Measurements from ENCODE around the gene ABCA2. TPM values are rescaled to one million over a fixed set of nuclear protein-coding genes. Genes with fewer than 3 reads are reported as not detected.

Gene ABCA2
- total and polyA plus RNA-seq, 9 of the 15 experiments (the other 6 are each of a cell fraction or from before 2014, with no cell fraction given): 0.69 to 16.3 (median 6.1) TPM; not detected in 2

DNA sequence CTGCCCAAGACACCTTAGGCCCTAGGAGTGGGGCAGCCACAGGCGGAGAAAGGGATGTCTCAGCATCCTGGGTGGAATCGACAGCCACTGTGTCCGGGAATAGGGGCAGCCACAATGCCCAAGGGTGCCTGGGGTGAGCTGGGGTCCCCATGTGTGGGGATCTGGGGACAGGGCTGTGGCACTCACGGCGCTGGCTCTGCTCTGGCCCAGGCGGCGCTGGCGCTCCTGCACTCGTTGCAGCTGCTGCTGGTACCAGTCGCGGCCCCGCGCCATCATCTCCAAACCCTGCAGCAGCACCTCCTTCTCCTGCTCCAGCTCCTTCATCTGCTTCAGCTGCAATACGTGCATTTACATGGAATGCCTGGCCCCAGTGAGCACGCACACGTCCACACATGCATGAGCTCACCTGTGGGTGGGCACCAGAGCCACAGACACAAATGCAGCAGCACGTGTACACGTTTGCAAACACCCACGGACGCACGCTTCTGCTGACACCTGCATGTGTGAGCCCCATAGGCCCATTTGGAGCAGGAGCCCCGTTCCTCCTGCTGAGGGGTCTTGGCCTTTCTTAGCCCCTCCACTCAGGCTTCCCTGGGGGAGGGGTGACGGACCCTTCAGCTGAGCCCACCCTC, 37.4 kb upstream of the ABCA2 start:
- no peak overlapping the region for H2AFZ ChIP-seq (ENCODE audit: low read depth, low read length)
- ATAC-seq (no peak), DNase-seq (ENCODE audit: extremely low read depth in 1 of 4, low spot score in 3 of 4) (no peak), FAIRE-seq (no peak)
- CTCF ChIA-PET (ENCODE audit: low intra/inter-chr PET ratio): no interaction called here
- peaks cover 8% of the 10 kb centered on the region for H3K9me1 ChIP-seq (ENCODE audit: control insufficient read depth, insufficient read depth, low read length)
- no peak overlapping the region; a peak in 1 of 4 replicates for H3K9ac ChIP-seq (ENCODE audit: insufficient read depth in 1 of 2, low read depth in 2 of 2, low read length in 2 of 2)
- 89% methylated on average over 19 of the region's 23 CpGs for WGBS (ENCODE audit: insufficient coverage, low coverage, missing lambda C conversion rate)
- no peak overlapping the region for H3K4me3 ChIP-seq
- peaks cover 18 to 65% of the 10 kb centered on the region in 2 experiments; a peak in 4 of 5 replicates for H3K4me1 ChIP-seq (replicated peaks in 1 of 2; ENCODE audit: control insufficient read depth in 2 of 2, insufficient read depth in 2 of 2, low read length in 2 of 2)
- no peak for TF ChIP-seq RFX1 (IDR thresholded peaks at IDR 0.05)
- TF ChIP-seq NCOA2 (IDR thresholded peaks at IDR 0.05; ENCODE audit: partially characterized antibody in 2 of 2): no peak
- no peak for TF ChIP-seq HEY1 (CRISPR knock-in tag; IDR thresholded peaks at IDR 0.05; ENCODE audit: borderline replicate concordance)
- no peak for TF ChIP-seq MCM5 (IDR thresholded peaks at IDR 0.05; ENCODE audit: low read depth)
- no peak for TF ChIP-seq KAT7 (CRISPR knock-in tag; IDR thresholded peaks at IDR 0.05; ENCODE audit: borderline replicate concordance)
- TF ChIP-seq MIER1 (IDR thresholded peaks at IDR 0.05; ENCODE audit: low read depth): no peak
- TF ChIP-seq NEUROD1 (IDR thresholded peaks at IDR 0.05; ENCODE audit: borderline replicate concordance, low read depth, low read length, partially characterized antibody): no peak
- no peak for TF ChIP-seq MEF2A (IDR thresholded peaks at IDR 0.05; ENCODE audit: control insufficient read depth, low read depth, low read length)
- TF ChIP-seq HMGN3 (IDR thresholded peaks at IDR 0.05; ENCODE audit: borderline replicate concordance, extremely low read depth, insufficient read length, low read depth, low read length): no peak
- TF ChIP-seq, protein P1, sequence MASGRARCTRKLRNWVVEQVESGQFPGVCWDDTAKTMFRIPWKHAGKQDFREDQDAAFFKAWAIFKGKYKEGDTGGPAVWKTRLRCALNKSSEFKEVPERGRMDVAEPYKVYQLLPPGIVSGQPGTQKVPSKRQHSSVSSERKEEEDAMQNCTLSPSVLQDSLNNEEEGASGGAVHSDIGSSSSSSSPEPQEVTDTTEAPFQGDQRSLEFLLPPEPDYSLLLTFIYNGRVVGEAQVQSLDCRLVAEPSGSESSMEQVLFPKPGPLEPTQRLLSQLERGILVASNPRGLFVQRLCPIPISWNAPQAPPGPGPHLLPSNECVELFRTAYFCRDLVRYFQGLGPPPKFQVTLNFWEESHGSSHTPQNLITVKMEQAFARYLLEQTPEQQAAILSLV (tag; IDR thresholded peaks at IDR 0.05): no peak
- TF ChIP-seq KLF16 (IDR thresholded peaks at IDR 0.05): no peak
- TF ChIP-seq FOXM1 (IDR thresholded peaks at IDR 0.05; ENCODE audit: low read depth): no peak
- no peak for TF ChIP-seq FOXM1 (CRISPR knock-in tag; IDR thresholded peaks at IDR 0.05; ENCODE audit: low read depth)
- no peak for TF ChIP-seq PCBP2 (IDR thresholded peaks at IDR 0.05; ENCODE audit: low read depth, low read length, poor library complexity, severe bottlenecking)
- TF ChIP-seq SUPT5H (IDR thresholded peaks at IDR 0.05): no peak
- TF ChIP-seq, protein P2, sequence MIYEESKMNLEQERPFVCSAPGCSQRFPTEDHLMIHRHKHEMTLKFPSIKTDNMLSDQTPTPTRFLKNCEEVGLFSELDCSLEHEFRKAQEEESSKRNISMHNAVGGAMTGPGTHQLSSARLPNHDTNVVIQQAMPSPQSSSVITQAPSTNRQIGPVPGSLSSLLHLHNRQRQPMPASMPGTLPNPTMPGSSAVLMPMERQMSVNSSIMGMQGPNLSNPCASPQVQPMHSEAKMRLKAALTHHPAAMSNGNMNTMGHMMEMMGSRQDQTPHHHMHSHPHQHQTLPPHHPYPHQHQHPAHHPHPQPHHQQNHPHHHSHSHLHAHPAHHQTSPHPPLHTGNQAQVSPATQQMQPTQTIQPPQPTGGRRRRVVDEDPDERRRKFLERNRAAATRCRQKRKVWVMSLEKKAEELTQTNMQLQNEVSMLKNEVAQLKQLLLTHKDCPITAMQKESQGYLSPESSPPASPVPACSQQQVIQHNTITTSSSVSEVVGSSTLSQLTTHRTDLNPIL (CRISPR knock-in tag; IDR thresholded peaks at IDR 0.05): no peak
- intact Hi-C loops (cut with micrococcal nuclease) (no loop called here), in situ Hi-C loops (cut with MboI) (no loop called here)
- H4K20me1 ChIP-seq (replicated peaks; ENCODE audit: control insufficient read depth, insufficient read depth, low read length): peaks cover 22% of the 10 kb centered on the region
- no peak overlapping the region for H3K27ac ChIP-seq (ENCODE audit: extremely low read depth, low read depth, low read length)
- BruUV-seq (replicated peaks): no TSS peak
- peaks cover 31% of the 10 kb centered on the region for H3K79me2 ChIP-seq (ENCODE audit: control insufficient read depth, insufficient read depth, low read length)
- H3K27me3 ChIP-seq (ENCODE audit: control insufficient read depth in 2 of 2, insufficient read depth in 2 of 2, low read length in 2 of 2): no peaks in the 10 kb centered on the region
- POLR2A ChIA-PET: no interaction called here
- H3K36me3 ChIP-seq (ENCODE audit: control insufficient read depth, insufficient read depth, low read length): peaks cover 41% of the 10 kb centered on the region; the same call in 2 of the 3 replicates
- no peak overlapping the region for H3K4me2 ChIP-seq (ENCODE audit: insufficient read depth, low read length)
- H3K9me3 ChIP-seq (replicated peaks; ENCODE audit: control insufficient read depth, insufficient read depth, low read depth, low read length): no peaks in the 10 kb centered on the region
